Prostate gland (tissue), 2 donors: ENCODE data around the gene LYPLA2. TPM values are rescaled to one million over a fixed set of nuclear protein-coding genes. Genes with fewer than 3 reads are reported as not detected.
A peak's percentile ranks its signal among the peaks of the same experiment; 100 is the strongest.
"Not testable (repeated sequence)": the region's sequence is repeated elsewhere in the genome, so short reads cannot be mapped to it uniquely, and the experiment has no call there.

Source experiments
- DNase-seq: peaks from one replicate; pipeline ENCODE4 v3.0.0-alpha.2; 2019; ENCODE audit warnings: low spot score
- H3K27ac ChIP-seq, 2 donors: fragments of 200-600 bp; sonication (generic); 2 replicates each; pipeline ENCODE4 v1.5.1; 2017 to 2019
- H3K27me3 ChIP-seq: fragments of 200-600 bp; sonication (generic); replicated peaks from 2 replicates; pipeline ENCODE4 v1.5.1; 2019; ENCODE audit not compliant: insufficient read depth
- H3K36me3 ChIP-seq, 2 donors: fragments of 200-600 bp; sonication (generic); 1 replicate in 1 of 2; 2 replicates in 1 of 2; pipeline versions ENCODE4 v1.5.1 to v1.8.1; 2017 to 2019
- H3K4me1 ChIP-seq: fragments of 200-600 bp; sonication (generic); replicated peaks from 2 replicates; pipeline ENCODE4 v1.5.1; 2019
- H3K4me3 ChIP-seq, 2 donors: fragments of 200-600 bp; sonication (generic); 2 replicates each; pipeline ENCODE4 v1.5.1; 2017 to 2019
- H3K9me3 ChIP-seq: fragments of 200-600 bp; sonication (generic); 2 replicates; pipeline ENCODE4 v1.5.1; 2017
- POLR2A ChIP-seq: fragments of 450-650 bp; IDR thresholded peaks from one replicate; pipeline ENCODE4 v1.6.1; 2016; ENCODE audit warnings: antibody characterized with exemption, mild to moderate bottlenecking
- POLR2AphosphoS5 ChIP-seq: sonication (generic); formaldehyde crosslinking; IDR thresholded peaks from one replicate; pipeline ENCODE4 v1.6.1; 2017; ENCODE audit warnings: antibody characterized with exemption
- WGBS: methylation state at CpG from one replicate; pipeline ENCODE4 v1.1.5; 2018; 5-methylcytosine and 5-hydroxymethylcytosine counted together
- intact Hi-C: fragments of 100-400 bp; cut with DNase I; formaldehyde crosslinking; loops from one replicate; pipeline ENCODE4 v1.14.2; 2022
- total RNA-seq, 2 donors: library from RNA; depleted of rRNA; stranded (reverse); fragments of >200 nt; gene quantifications; one replicate each; pipeline ENCODE4 v1.1.0, GENCODE V29; 2016
- TF ChIP-seq, protein P1 (sequence below), 4 experiments: fragments of 200-600 bp in 2 of 4; fragments of 450-650 bp in 2 of 4; sonication (generic) in 2 of 4; IDR thresholded peaks; 1 replicate in 3 of 4; 2 replicates in 1 of 4; pipeline ENCODE4 v1.5.1; 2016 to 2019; ENCODE audit warnings: antibody characterized with exemption in 4 of 4, mild to moderate bottlenecking in 2 of 4, moderate library complexity in 2 of 4

LYPLA2 gene
- total RNA-seq, 2 donors from 2014 or later, result 53.6 to 57.7 TPM

GRCh38 chr1:23801338-23801748 is 10.4 kb downstream of the LYPLA2 start:
- DNase-seq, result no peak
- intact Hi-C loops, result loop anchor here (10.0 kb wide), 1 partner anchor 223 kb away; no protein-coding TSS in a partner anchor
- Histone ChIP-seq H3K4me3 (peak overlapping the region; percentile 84 to 87), H3K27ac (peak overlapping the region; percentile 83 to 87), H3K4me1 (peaks cover 12% of the 10 kb centered on the region), H3K36me3 (no peaks in the 10 kb centered on the region), H3K9me3 (no peaks in the 10 kb centered on the region), H3K27me3 (no peaks in the 10 kb centered on the region)
- TF ChIP-seq POLR2AphosphoS5, result no peak
- no peak for TF ChIP-seq POLR2A
- TF ChIP-seq, protein P1, sequence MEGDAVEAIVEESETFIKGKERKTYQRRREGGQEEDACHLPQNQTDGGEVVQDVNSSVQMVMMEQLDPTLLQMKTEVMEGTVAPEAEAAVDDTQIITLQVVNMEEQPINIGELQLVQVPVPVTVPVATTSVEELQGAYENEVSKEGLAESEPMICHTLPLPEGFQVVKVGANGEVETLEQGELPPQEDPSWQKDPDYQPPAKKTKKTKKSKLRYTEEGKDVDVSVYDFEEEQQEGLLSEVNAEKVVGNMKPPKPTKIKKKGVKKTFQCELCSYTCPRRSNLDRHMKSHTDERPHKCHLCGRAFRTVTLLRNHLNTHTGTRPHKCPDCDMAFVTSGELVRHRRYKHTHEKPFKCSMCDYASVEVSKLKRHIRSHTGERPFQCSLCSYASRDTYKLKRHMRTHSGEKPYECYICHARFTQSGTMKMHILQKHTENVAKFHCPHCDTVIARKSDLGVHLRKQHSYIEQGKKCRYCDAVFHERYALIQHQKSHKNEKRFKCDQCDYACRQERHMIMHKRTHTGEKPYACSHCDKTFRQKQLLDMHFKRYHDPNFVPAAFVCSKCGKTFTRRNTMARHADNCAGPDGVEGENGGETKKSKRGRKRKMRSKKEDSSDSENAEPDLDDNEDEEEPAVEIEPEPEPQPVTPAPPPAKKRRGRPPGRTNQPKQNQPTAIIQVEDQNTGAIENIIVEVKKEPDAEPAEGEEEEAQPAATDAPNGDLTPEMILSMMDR (IDR thresholded peaks at IDR 0.05), result no peak
- WGBS, result 10% methylated on average over 19 of the region's 19 CpGs

- H3K9me3 ChIP-seq, result no peaks in the 10 kb centered on the region
- TF ChIP-seq, protein P1 (IDR thresholded peaks at IDR 0.05), result no peak
- TF ChIP-seq POLR2A (no peak), POLR2AphosphoS5 (no peak)
- H3K4me3 ChIP-seq, result no peak overlapping the region
- H3K4me1 ChIP-seq, result peaks cover 12% of the 10 kb centered on the region
- DNase-seq, result no peak
- peak overlapping the region in 1 of 2 donors; percentile 83 for H3K27ac ChIP-seq
- intact Hi-C loops, result loop anchor here (10.0 kb wide), 1 partner anchor 223 kb away; no protein-coding TSS in a partner anchor
- 64% methylated on average over 10 of the region's 10 CpGs for WGBS
- H3K27me3 ChIP-seq, result no peaks in the 10 kb centered on the region
- no peaks in the 10 kb centered on the region for H3K36me3 ChIP-seq
These were observed 10.9 kb downstream of the LYPLA2 start for GRCh38 chr1:23801876-23802275.

GRCh38 chr1:23802809-23803342 is 11.9 kb downstream of the LYPLA2 start:
- intact Hi-C loops, result loop anchor here (10.0 kb wide), 1 partner anchor 222 kb away; no protein-coding TSS in a partner anchor
- H3K9me3 ChIP-seq, H3K4me3 ChIP-seq, H3K27ac ChIP-seq, DNase-seq, H3K36me3 ChIP-seq, H3K27me3 ChIP-seq: not testable (repeated sequence)
- 93% methylated on average over 7 of the region's 7 CpGs for WGBS
- peaks cover 12% of the 10 kb centered on the region for H3K4me1 ChIP-seq

DNA sequence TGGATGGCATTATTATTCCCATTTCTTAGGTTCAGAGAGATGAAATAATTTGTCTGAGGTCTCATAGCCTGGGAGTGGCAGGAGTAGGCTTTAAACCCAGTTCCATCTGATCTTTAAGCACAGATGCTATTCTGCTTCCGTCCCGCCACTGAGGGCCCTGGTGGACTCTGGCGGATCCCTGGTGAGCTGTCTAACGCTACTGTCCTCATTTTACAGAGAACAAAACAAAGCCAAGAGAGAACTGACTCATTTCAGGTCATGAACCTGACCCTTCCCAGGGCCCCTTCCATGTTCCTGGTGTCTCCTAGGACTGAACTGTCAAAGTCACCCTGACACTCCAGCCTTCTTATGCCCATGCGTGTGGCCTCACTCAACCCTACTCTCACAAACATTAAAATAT is 12.7 kb downstream of the LYPLA2 start:
- TF ChIP-seq POLR2A (no peak), POLR2AphosphoS5 (no peak)
- TF ChIP-seq, protein P1 (IDR thresholded peaks at IDR 0.05), result no peak
- whole genome bisulfite sequencing, result 95% methylated on average over 5 of the region's 5 CpGs
- Histone ChIP-seq H3K4me3 (no peak overlapping the region), H3K4me1 (peaks cover 12% of the 10 kb centered on the region), H3K36me3 (no peaks in the 10 kb centered on the region), H3K9me3 (no peaks in the 10 kb centered on the region), H3K27me3 (no peaks in the 10 kb centered on the region), H3K27ac (no peak overlapping the region)
- no peak for DNase-seq
- intact Hi-C loops, result loop anchor here (10.0 kb wide), 1 partner anchor 221 kb away; no protein-coding TSS in a partner anchor

DNA sequence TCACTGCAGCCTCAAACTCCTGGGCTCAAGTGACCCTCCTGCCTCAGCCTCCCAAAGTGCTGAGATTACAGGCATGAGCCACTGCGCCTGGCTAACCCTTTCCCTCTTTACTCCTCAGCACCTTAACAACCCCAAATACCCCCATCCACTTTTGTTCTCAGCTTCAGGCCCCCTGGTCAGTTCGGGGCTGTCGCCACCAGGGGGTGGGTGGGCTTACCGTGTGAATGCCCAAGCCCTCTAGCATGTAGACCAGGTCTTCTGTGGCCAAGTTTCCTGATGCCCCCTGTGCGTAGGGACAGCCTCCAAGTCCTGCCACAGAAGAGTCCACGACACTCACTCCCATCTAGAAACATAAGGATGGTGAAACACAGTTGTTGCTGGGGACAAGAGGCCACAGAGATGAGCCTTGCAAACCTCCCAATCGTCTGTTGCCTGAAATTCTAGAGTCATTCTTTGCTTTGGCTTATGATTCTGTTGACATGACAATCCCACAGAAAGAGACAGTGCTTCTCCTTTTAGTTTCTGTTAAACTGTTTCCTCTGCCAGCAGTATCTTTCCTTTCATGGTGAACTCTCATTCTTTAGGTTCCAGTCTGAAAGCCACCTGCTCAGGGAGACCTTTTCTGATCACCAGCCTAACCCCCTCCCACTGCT is 13.4 kb downstream of the LYPLA2 start:
- intact Hi-C loops, result loop anchor here (10.0 kb wide), 1 partner anchor 220 kb away; no protein-coding TSS in a partner anchor
- Histone ChIP-seq H3K9me3 (no peaks in the 10 kb centered on the region), H3K4me1 (peaks cover 10% of the 10 kb centered on the region), H3K36me3 (no peaks in the 10 kb centered on the region), H3K4me3 (no peak overlapping the region), H3K27me3 (no peaks in the 10 kb centered on the region), H3K27ac (no peak overlapping the region)
- TF ChIP-seq, protein P1 (IDR thresholded peaks at IDR 0.05), result no peak
- no peak for TF ChIP-seq POLR2A
- TF ChIP-seq POLR2AphosphoS5, result no peak
- WGBS, result 61% methylated on average over 7 of the region's 7 CpGs
- DNase-seq, result no peak
